Activated CD8-positive, alpha-beta memory T cell treated with anti-CD3 and anti-CD28 coated beads for 36 hours (primary cell): ENCODE measurements around the gene DNAJC12. TPM values are rescaled to one million over a fixed set of nuclear protein-coding genes. Genes with fewer than 3 reads are reported as not detected.

Source experiments
- CTCF ChIA-PET: fragments of 350-600 bp; sonication (Branson Sonifier 250); formaldehyde crosslinking; loops from one replicate; lab custom pipeline; 2021; ENCODE audit warnings: antibody characterized with exemption; lab: Charles Lee
- POLR2A ChIA-PET: fragments of 350-600 bp; sonication (Branson Sonifier 250); formaldehyde crosslinking; loops from one replicate; lab custom pipeline; 2021; ENCODE audit warnings: antibody characterized with exemption; lab: Charles Lee
- total RNA-seq, 2 experiments: library from RNA; stranded (reverse); gene quantifications; one replicate each; pipeline ENCODE4 v1.2.3, GENCODE V29; 2021

DNAJC12 gene
- total RNA-seq, 2 experiments from 2014 or later, result 31.8 to 36.0 TPM

DNA sequence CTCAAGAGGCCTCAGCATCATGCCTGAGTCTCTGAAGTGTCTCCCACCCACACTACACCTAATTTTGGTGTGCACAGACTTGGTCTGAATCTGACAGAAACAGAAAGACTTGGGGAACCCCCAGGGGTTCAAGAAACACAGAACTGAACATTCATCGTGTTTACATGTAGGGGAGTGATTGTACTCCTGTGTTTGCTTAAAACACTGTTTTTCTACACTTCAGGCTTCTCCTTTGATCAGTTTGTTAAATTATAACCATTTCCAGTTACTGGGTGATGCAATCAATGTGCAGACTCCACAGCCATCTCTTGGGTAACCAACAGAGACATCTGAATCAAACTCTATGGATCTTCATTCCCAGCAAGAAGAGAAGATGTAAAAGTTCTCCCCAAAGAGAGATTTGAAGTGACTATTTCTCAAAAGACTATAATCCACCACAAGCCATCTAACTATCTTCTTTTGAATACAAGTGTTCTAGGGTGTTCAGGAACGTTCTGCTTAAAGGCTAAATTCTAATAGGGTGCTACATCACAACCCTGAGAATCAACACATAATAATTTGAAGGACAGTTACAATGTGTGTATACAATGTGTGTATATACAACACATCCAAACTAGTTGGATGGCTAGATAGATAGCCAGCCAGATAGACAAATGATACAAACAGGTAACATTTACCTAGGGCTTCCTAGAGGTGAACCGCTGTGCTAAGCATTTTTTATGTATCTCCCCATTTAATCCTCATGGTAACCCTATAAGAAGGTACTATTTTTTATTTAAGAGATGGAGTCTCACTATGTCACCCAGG is 34.2 kb downstream of the DNAJC12 start:
- POLR2A ChIA-PET, result no interaction called here
- CTCF ChIA-PET, result interaction anchor here (2.2 kb wide), 1 partner anchor 15 kb away, joined by 7 read pairs; no protein-coding TSS in a partner anchor

DNA sequence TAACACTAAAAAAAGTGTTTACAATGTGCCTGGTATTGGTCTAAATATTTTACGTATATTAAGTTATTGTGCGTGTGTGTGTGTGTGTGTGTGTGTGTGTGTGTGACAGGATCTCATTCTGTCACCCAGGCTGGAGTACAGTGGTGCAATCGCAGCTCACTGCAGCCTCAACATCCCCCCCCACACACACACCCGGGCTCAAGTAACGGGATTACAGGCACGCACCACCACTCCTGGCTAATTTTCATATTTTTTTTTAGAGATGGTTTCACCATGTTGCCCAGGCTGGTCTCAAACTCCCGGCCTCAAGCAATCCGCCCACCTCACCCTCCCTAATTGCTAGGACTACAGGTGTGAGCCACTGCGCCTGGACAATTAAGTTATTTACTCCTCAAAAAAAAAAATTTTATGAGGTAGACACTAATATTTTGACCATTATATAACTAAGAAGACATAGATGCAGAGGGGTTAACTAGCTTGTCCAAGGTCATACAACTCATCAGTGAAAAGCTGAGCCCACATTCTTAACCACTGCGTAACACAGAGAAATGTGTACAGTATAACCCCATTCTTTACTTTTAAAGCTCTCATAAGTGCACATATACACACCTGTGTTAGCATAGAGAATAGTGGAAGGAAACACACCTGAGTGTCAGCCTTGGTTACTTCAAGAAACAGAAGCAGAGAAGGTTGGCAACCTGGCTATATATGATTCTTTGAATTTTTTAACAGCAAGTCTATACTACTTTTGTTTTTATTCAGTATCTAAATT is 35.0 kb downstream of the DNAJC12 start:
- ChIA-PET CTCF (interaction anchor here (0.6 to 1.6 kb wide), 3 partner anchors 12 to 1394 kb away, joined by 3 to 5 read pairs (median 4); no protein-coding TSS in a partner anchor), POLR2A (no interaction called here)

DNA sequence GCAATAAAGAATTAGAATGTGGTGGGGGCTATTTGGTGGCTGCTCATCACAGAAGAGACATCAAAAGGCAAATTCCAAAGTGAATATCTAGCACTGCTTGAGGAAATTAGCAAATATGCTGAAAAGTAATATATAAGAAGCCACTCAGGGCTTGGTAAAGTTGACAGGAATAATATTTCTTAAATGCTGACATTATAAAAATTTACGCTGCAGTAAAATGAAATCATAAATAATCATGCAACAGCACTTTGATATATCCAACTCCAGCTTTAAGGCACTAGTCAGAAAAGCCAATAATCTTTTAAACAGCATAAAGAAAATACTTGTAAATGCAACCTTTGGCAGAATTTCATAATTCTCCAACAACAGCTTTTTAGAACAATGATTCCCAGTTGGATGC is 36.9 kb downstream of the DNAJC12 start:
- POLR2A ChIA-PET, result interaction anchor here (1.3 kb wide), 1 partner anchor 11 kb away, joined by 20 read pairs; no protein-coding TSS in a partner anchor
- CTCF ChIA-PET, result interaction anchor here (1.6 kb wide), 1 partner anchor 10 kb away, joined by 5 read pairs; no protein-coding TSS in a partner anchor

DNA sequence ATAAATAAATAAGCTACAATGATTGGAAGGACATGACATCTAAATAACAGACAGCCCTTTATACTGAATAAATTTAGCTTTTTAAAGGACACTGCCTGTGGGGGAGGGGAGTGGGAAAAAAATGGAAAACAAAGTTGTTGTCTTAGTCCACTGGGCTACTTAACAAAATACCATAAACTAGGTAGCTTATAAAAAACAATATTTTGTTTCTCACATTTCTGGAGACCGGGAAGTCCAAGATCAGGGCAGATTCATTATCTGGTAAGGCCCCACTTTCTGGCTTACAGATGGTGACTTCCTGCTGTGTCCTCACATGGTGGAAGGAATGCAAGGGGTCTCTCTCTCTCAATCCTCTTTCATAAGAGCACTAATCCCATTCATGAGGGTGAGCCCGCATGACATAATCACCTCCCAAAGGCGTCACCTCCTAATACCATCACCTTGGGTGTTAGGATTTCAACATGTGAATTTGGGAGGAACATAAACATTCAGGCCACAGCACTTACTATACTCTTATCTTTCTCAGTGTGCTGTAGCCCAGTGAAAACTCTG is 43.0 kb downstream of the DNAJC12 start:
- CTCF ChIA-PET, result interaction anchor here (0.9 to 1.2 kb wide), 2 partner anchors 20 to 55 kb away, joined by 3 to 4 read pairs; no protein-coding TSS in a partner anchor
- POLR2A ChIA-PET, result no interaction called here

DNA sequence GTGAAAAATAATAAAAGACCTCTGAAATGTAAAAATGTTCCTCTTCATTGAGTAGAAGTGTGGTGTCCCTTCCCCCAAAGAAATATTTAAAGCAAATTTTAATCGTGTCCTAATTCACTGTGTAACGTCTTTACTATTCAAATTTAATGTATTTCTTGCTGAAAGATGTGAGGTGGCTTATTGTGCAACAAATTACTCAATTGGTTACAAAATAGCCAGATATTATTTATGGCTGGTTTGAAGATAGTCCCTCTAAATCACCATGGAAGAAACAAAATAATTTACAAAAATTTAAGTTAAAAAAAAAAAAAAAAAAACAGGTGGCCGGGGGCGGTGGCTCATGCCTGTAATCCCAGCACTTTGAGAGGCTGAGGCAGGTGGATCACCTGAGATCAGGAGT is 43.7 kb downstream of the DNAJC12 start:
- ChIA-PET CTCF (interaction anchor here (0.9 kb wide), 1 partner anchor 56 kb away, joined by 4 read pairs; no protein-coding TSS in a partner anchor), POLR2A (no interaction called here)

DNA sequence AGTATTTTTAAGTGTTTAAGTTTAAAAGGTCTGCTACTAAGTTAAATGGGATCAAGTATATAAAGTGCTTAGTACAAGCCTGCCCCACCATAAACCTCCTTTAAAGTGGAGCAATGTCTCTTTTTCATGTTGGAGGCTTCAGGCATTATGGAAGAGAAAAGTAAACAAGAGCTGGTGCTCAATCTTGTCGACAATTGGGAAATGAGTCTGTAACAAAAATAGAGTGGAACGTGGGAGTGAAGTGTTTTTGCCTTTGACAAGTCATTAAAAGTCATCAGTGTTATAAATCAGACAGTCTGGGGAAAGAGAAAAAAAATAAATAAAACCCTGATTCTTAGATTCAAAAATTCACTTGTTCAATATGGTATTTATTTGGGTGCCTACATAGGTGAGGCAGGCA is 44.7 kb downstream of the DNAJC12 start:
- ChIA-PET POLR2A (no interaction called here), CTCF (no interaction called here)

DNA sequence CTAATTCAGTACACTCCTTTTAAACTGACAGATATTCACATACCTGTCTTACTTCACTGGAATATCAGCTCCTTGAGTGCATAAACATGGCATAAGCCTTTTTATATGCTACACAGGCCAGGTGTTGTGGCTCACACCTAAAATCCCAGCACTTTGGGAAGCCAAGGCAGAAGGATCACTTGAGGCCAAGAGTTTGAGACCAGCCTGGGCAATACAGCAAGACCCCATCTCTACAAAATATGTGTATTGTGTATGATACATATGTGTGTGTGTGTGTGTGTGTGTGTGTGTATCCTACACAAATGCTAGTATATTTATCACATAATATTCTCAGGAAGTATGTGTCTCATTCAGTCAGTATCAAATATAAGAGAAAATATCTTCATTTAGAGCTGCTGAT is 45.3 kb downstream of the DNAJC12 start:
- CTCF ChIA-PET, result interaction anchor here (0.6 kb wide), 1 partner anchor 12 kb away, joined by 3 read pairs; no protein-coding TSS in a partner anchor
- POLR2A ChIA-PET, result no interaction called here

DNA sequence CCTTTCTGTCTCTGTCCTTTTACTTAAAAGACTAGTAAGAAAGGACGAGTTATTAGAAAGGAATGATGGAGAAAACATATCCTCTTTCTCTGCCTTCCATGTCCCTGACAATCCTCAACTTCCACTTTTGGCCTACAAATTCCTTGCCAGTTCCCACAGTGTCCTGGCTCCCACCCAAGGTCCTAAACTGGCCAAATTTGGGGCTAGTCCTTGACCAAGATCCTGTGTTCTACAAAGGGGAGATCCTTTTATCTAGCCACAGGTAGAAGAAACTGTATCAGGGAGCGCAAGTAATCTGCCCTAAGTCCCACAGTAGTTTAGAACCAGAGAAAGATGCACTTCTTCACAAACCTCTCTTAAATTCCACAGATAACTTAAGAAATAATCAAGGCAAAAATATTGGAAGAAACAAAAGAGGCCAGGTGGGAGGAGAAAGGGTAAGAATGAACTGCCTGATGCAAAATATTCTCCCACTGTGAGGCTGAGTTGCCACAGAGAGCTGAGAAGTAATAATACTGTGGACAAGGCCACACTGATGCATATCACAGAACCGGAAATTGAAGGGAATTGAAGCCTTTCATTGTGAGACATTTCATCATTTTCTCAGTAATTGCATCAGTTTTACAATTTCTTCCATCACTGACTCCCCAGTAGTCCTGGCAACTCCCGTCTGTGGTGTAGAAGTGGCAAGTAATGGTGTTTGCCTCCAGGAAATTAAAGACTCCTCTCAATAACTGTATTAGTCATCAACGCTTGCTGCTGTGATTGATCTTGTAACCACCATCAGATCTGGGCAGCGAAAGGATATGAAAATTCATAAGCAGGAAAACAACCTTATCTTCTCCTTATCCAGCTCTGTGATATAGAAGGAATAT is 47.2 kb downstream of the DNAJC12 start:
- POLR2A ChIA-PET, result interaction anchor here (0.6 to 1.5 kb wide), 2 partner anchors 11 to 25 kb away, joined by 3 to 20 read pairs; no protein-coding TSS in a partner anchor
- CTCF ChIA-PET, result interaction anchor here (0.8 to 2.0 kb wide), 3 partner anchors 11 to 59 kb away, joined by 3 to 5 read pairs (median 5); no protein-coding TSS in a partner anchor

DNA sequence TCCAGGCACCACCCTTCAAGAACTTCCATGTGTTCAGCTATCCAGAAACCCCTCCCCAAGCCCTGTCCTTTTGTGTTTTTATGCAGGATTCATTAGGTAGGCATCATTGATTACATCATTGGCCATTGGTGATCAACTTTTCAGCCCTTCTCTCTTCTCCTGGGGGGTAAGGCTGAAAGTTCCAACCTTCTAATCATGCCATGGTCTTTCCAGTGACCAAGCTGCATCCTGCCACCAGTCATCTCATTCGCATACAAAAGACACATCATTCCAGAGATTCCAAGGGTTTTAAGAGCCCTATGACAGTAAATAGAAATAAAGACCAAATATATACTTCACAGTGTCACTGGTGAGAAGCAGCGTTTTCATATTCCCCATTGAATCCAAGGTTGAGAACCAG is 48.2 kb downstream of the DNAJC12 start:
- ChIA-PET POLR2A (interaction anchor here (0.6 to 1.5 kb wide), 2 partner anchors 12 to 96 kb away, joined by 5 to 20 read pairs; no protein-coding TSS in a partner anchor), CTCF (interaction anchor here (0.8 to 1.4 kb wide), 3 partner anchors 26 to 60 kb away, joined by 3 to 5 read pairs (median 5); no protein-coding TSS in a partner anchor)

DNA sequence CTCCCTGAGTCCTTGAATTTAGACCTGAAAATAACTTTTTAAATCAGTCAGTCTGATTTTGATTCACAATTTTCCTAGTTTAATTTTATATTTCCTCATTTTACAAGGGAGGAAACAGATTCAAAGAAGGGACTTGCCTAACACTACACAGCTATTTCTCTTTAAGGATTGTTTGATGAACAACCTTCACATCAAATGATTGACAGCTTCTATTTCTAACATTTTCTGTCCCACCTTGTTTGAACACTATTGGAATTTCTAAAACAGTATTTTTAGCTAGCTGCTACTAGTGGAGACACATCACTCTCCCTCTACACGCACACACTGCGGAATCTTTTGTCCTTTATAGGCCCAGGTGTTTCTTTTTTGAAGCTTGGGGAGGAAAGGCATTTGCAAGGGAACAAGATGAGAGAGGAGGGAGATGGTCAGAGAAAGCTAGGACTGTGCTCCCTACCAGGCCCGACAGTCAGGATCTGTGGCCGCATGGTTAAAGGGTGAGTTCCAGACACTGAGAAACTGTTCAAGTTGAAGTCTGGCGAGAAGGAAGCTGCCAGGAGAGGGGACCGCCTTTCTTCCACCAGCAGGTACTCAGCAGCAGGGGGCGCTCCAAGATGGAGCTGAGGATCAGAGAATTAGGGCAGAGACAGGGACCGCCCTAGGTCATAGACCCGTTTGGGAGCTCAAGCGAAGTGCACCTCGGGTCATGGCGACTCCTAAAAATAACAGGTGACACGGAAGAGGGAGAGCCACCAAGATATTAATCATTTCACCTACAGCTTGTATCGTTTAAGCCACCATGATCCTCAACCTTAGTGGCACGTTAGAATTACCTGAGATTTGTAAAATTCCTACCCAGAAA is 49.7 kb downstream of the DNAJC12 start:
- POLR2A ChIA-PET, result interaction anchor here (1.0 kb wide), 1 partner anchor 24 kb away, joined by 3 read pairs; no protein-coding TSS in a partner anchor
- CTCF ChIA-PET, result interaction anchor here (0.6 to 2.6 kb wide), 24 partner anchors 9 to 370 kb away, joined by 3 to 12 read pairs (median 4); no protein-coding TSS in a partner anchor

DNA sequence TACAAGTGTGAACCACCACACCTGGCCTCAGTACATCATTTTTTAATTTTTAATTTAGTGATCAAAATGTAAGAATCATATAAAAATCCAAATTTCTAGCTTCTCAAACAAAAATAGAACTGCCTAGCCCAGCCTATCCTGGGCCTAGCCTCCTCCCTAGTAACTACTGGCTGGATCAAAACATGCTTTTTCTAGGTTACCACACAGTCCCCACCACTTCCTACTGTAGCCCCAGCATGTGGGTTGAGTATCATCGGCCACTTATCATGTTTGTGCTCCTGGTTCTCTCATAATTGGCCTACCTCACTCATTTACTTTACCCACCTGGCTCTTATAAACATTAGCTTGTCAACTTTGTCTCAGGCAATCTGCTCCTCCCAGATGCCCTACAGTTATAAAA is 52.9 kb downstream of the DNAJC12 start:
- CTCF ChIA-PET, result interaction anchor here (1.2 to 3.0 kb wide), 2 partner anchors 70 to 87 kb away, joined by 4 to 13 read pairs; no protein-coding TSS in a partner anchor
- POLR2A ChIA-PET, result no interaction called here

DNA sequence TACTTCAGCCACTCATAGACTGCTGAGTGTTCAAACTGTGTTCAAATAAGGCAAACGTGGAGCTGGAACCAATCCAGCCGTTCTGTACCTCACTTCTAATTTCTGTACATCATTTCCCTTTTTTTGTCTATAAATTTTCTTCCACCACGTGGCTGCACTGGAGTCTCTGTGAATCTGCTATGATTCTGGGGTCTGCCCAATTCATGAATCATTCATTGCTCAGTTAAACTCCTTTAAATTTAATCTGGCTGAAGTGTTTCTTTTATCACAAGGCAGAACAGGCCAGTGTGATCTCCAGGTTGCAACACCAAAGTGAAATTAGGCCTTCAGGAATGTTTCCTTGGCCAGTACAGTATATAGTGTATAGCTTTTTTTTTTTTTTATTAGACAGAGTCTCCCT is 53.5 kb downstream of the DNAJC12 start:
- CTCF ChIA-PET, result interaction anchor here (1.2 to 3.0 kb wide), 2 partner anchors 71 to 87 kb away, joined by 4 to 13 read pairs; no protein-coding TSS in a partner anchor
- POLR2A ChIA-PET, result no interaction called here

DNA sequence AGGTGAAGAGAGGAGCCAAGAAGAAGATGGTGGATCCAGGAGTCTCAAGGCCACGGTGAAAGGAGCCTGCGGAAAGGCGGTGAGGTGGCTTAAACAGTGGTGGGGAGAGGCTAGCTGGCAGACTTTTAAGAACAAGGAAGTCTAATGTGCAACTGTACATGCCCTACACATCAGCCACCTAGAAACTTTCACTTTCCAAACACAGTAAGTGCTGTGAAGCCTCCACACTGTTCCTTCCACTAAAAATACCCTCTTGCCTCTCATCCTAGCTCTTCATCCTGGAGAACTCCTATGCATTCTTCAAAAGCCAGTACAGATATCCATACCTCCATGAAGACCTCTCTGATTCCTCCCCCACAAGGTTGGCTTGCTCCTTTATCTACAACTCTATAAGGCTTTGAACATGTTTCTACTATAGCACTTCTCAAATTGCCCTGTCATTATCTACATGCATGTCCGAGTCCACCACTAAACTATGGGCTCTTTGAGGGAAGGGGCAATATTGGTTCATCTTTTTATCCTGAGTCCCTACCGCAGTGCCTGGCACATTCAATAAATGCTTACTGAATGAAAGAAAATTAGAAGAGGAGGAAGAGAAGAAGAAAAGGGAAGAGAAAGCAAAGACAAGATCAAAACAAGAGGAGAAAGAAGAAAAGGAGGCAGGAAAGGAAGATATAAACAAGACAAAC is 54.2 kb downstream of the DNAJC12 start:
- POLR2A ChIA-PET, result interaction anchor here (0.5 kb wide), 1 partner anchor 151 kb away, joined by 4 read pairs; no protein-coding TSS in a partner anchor
- CTCF ChIA-PET, result interaction anchor here (3.0 kb wide), 1 partner anchor 86 kb away, joined by 13 read pairs; no protein-coding TSS in a partner anchor

DNA sequence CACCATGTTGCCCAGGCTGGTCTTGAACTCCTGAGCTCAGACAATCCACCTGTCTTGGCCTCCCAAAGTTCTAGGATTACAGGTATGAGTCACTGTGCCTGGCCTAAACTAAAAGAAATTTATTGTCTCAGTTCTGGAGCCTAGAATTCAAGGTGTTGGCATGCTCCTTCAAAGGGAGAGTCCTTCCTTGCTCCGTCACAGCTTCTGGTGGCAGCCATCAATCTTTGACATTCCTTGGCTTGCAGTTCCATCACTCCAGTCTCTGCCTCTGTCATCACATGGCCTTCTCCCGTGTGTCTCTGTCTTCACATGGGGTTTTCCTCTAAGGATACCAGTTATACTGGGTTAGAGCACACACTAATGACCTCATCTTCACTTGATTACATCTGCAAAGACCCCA is 55.5 kb downstream of the DNAJC12 start:
- ChIA-PET POLR2A (no interaction called here), CTCF (interaction anchor here (1.0 to 4.8 kb wide), 2 partner anchors 85 to 116 kb away, joined by 3 to 43 read pairs; no protein-coding TSS in a partner anchor)

DNA sequence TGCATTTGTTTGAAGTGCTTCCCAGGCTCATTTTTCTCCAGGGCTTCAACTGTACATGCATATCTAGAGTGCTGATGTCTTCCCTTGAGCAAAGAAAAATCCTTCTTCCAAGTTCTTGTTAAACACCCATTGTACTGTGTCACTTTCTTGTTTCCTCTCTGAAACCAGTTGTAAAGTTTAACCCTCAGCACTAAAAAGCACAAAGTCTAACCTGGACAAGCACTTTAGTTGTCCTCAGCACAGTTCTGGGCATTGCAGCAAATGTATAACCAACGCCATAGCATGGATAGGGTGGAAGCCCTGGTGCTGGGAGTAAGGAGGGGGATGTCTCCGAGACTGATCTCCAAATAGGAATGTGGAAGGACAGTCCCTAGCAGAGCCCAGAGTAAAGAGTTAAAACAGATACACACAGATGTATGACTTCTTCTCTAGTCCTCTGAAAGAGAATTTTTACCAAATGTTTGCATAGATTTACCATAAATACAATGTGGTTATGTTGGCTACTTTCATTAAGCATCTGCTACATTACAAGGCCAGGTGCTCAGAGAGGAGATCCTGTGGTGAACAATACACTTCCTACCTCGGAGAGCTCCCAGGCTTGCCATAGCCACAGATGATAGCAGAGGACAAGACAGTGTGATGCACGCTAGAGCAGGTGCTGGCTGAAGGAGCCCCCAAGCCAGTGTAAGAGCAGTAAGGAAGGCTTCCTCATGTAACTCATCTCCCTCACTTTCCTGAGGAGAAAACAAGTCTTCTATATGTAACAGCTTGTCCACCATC is 57.0 kb downstream of the DNAJC12 start:
- ChIA-PET CTCF (interaction anchor here (0.6 to 4.8 kb wide), 3 partner anchors 11 to 115 kb away, joined by 3 to 43 read pairs (median 11); no protein-coding TSS in a partner anchor), POLR2A (no interaction called here)
